Fibroblast of skin of right biceps (primary cell): ENCODE results near the gene PRKAR2B.
"Not testable (repeated sequence)": the region's sequence is repeated elsewhere in the genome, so short reads cannot be mapped to it uniquely, and the experiment has no call there.

Experiments
- DNase-seq: peaks from one replicate; pipeline ENCODE4 v3.0.0-alpha.2; 2013

PRKAR2B gene

DNA sequence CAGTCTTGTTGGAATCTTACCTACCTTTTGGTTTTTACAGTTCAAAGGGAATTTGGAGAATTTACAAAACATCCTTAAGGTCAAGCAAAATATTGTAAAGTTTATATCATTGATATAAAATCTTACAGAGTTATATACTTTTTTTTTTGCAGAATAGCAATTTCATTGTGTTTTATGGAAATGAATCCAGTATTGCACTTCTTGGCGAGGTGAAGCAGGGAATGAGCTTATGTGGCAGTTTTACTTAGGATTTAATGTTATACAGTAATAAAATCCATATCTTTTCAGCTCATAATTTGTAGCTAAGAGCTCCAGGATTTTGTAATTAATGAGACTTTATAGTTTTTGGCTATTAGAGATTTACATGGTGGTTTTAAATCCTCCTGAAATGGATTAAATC, 5.0 kb downstream of the PRKAR2B start:
- no peak for DNase-seq

DNA sequence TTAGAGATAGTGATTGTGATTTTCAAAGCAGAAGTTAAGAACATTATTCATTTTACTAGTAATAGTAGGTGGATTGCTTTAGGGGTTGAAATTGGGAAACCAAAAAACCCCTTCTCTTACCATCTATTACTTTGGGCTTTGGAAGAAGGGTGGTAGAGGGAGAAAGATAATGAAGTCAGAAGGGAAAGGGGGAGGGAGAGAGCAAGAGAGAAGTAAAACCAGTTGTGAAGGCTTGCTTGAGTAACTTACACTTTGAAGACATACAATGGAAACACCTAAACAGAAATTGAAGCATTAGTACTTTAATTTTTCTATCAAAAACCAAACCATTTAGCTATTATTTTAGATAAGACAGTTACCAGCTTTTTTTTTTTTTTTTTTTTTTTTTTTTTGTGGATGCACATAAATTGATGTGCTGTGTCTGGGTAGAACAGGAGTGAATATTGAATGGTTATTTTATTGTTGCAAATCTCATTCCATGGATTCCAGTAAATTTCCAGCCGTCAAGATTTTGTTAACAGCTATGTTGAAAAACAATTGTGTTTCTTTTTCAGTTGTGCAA, 5.5 kb downstream of the PRKAR2B start:
- no peak for DNase-seq

GRCh38 chr7:107051376-107051775, 6.9 kb downstream of the PRKAR2B start:
- DNase-seq, result peak; percentile 26

DNA sequence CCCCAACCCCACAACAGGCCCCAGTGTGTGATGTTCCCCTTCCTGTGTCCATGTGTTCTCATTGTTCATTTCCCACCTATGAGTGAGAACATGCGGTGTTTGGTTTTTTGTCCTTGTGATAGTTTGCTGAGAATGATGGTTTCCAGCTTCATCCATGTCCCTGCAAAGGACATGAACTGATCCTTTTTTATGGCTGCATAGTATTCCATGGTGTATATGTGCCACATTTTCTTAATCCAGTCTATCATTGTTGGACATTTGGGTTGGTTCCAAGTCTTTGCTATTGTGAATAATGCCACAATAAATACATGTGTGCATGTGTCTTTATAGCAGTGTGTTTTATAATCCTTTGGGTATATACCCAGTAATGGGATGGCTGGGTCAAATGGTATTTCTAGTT, 10.5 kb downstream of the PRKAR2B start:
- DNase-seq, result not testable (repeated sequence)

GRCh38 chr7:107056058-107056457, 11.6 kb downstream of the PRKAR2B start:
- not testable (repeated sequence) for DNase-seq

GRCh38 chr7:107056728-107057473, 12.4 kb downstream of the PRKAR2B start:
- DNase-seq, result no peak

- DNase-seq, result no peak
Observed at GRCh38 chr7:107057474-107057833, 12.9 kb downstream of the PRKAR2B start.

DNA sequence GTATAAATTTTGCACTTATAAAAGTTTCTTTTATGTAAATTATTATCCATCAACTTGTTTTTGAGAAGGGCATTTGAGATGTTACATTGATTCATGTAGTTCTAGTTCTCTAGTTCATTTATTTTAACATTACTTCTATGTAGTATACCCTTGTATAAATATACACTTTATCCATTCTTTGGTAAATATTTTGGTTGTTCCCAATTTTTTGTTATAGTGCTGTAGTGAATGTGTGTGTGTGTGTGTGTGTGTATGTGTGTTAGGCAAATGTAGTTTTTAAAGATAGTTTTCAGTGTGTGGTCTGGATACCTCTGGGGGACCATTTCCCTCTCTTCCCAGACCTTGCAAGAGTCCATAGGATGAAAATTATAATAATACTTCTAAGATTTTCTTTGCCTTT, 15.0 kb downstream of the PRKAR2B start:
- no peak for DNase-seq

GRCh38 chr7:107063245-107064120, 19.0 kb downstream of the PRKAR2B start:
- DNase-seq, result no peak

DNA sequence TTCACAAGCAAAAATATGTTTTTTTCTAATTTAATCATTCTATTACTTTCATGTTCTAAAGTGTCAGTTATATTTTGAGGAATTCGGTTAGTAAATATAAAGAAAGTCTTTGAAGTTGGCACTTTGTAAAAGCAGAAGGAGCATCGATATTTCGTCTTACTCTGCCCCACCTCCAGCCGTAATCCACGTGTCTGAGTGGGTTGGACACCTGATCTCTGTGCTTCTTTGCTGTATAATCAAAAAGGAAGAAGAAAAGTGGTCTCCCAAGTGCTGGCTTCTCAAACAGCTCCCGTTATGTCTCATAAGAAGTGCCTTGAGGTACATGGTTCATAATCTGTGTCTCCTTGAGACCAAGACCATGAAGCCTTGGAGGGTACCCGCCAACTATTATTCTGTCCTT, 19.8 kb downstream of the PRKAR2B start:
- no peak for DNase-seq

DNA sequence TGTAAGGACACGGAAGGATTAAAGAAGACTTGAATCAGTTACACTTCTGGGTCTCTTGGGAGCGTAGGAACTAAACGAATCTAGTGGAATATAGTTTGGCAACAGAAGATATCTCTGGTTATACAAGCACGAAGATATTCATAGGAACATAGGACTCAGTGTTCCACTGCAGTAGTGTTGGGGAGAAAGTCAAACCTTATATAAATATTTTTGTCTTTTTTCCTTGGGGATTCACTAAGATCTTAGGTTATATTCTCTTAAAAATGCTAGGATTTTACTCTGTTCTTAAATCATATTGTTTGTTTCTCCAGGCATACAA, 21.4 kb downstream of the PRKAR2B start:
- no peak for DNase-seq

DNA sequence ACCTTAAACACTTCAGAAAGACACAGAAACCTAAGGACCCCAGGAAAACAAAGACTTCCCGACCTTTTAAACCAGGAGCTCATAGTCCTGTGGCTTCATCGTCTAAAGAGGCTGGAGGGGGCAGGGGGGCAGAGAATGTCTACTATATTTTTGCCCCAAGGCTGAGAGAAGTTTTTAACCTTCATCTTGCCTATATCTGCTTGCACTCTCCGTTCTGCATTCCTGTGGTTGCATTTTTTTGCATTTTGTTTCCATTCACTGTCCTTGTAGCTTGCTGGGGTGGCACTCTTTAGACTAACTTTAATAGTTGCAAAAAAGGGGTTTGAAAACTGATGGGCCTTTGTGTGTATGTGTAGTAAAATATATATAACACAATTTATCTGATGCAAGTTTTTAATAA, 23.7 kb downstream of the PRKAR2B start:
- DNase-seq, result peak; percentile 38

GRCh38 chr7:107069457-107069856, 25.0 kb downstream of the PRKAR2B start:
- no peak for DNase-seq

DNA sequence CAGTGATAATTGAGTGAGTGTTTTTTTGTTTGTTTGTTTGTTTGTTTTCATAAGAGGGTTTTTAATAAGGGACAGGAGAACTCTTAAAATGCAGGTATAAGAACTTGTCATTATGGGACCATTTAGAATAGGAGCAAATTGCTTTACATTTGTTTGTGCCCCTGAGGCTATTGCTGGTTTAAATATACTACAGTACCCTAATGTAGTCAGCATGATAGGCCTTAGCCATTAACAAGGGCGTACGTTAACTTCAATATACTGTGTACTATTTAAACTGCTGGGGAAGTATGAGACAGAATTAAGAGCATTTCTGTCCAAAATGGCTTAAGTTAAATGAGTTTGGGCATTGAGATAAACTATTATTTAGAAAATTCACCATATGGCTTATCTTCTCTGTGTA, 26.2 kb downstream of the PRKAR2B start:
- DNase-seq, result no peak

- DNase-seq, result no peak
Observed at GRCh38 chr7:107071129-107071528, 26.6 kb downstream of the PRKAR2B start.

DNA sequence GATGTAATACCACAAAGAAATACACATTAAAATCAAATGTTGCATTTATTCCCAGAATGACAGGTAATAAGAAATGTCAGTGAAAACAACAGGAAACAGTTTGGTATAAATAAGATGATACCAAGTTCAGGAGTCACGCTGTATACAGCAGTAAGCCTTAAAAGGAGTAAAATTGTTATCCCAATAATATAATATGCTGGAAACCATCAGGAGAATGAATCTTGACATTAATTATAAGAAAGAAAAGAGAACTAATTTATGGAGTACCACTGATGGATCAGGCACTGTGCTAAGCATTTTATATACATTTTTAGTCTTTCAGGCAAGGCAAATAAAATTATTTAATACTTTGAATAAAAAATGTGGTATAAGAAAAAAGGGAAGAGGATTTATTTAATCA, 27.6 kb downstream of the PRKAR2B start:
- DNase-seq, result no peak

DNA sequence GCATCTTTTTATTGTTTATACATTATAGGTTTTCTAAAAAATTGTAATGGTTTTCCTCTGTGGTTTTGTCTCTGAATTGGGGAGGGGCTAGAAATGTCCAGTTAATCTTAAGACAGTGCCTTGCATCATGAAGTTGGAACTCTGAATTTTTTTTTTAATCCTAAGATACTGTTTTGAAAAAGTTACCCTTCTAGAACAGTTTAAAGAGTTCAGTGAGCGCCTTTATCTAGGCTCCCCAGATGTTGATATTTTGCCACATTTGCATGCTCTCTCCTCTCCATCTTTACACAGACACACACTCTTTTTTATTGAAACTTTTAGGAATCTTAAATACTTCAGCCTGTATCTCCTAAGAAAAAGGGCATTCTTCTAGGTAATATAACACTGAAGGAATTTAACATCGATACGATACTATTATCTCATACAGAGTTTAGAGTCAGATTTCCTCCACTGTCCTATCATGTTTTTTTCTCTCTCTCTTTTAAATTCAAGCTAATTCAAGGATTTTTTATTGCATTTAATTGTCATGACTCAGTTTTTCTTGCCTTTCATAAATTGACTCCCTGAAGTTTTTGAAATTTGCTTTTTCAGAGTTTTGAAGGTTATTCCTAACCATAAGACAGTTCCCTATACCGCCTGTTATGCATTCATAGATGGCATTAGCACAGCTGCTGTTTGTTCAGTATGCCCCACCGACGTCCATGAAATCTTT, 31.5 kb downstream of the PRKAR2B start:
- no peak for DNase-seq

GRCh38 chr7:107076781-107077698, 32.5 kb downstream of the PRKAR2B start:
- DNase-seq, result no peak

- DNase-seq, result no peak
Observed at GRCh38 chr7:107077699-107078516, 33.4 kb downstream of the PRKAR2B start.

DNA sequence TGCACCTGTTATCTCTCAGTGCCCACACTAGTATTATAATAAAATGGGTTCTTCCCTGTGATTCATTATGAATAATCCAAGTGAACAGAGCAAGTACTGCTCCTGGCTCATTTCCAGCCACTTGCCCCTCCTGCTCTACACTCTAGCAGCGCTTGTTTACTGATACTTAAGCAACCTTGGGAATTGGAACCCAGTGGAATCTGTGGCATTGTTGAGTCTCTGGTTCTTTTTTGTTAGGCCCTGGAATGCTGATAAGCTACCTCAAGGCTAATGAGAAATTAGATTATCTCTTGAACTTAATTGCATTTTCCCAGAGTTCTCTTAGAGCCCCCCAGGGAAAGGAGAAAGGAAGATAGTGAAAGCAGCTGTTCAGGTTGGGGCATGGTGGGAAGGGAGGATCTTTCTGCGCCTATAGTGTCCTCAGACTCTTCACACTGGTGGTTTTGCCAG, 34.0 kb downstream of the PRKAR2B start:
- peak; percentile 20 for DNase-seq

- DNase-seq, result no peak
Observed at GRCh38 chr7:107079212-107079940, 34.9 kb downstream of the PRKAR2B start.
